GF-D8 (cell line): Measurements from ENCODE around the gene ZNF276.
"Not testable (repeated sequence)": the region's sequence is repeated elsewhere in the genome, so short reads cannot be mapped to it uniquely, and the experiment has no call there.

ENCODE experiments used
- DNase-seq: peaks from one replicate; lab custom pipeline; 2025; lab: John Stamatoyannopoulos, UW

Gene ZNF276

GRCh38 chr16:89695875-89696669 lies 25.3 kb upstream of the ZNF276 start:
- no peak for DNase-seq

- DNase-seq, result peak; percentile 23
These were observed 24.6 kb upstream of the ZNF276 start for GRCh38 chr16:89696670-89697128.

GRCh38 chr16:89697161-89697615 lies 24.1 kb upstream of the ZNF276 start:
- no peak for DNase-seq

- DNase-seq, result no peak
These were observed 23.6 kb upstream of the ZNF276 start for GRCh38 chr16:89697616-89698331.

GRCh38 chr16:89698717-89699116 lies 22.6 kb upstream of the ZNF276 start:
- DNase-seq, result not testable (repeated sequence)

- not testable (repeated sequence) for DNase-seq
These were observed 21.7 kb upstream of the ZNF276 start for GRCh38 chr16:89699629-89700099.

GRCh38 chr16:89700100-89700648 lies 21.2 kb upstream of the ZNF276 start:
- peak; percentile 86 for DNase-seq

- DNase-seq, result no peak
These were observed 20.5 kb upstream of the ZNF276 start for GRCh38 chr16:89700649-89701424.

GRCh38 chr16:89701425-89702406 lies 19.6 kb upstream of the ZNF276 start, which contains the start of gene SPATA2L:
Gene SPATA2L, minus strand, starts transcription at chr16:89701705. Its CDS starts 473 bp downstream, at chr16:89701232.
- peak; percentile 80 for DNase-seq

- DNase-seq, result no peak
These were observed 17.1 kb upstream of the ZNF276 start for GRCh38 chr16:89704281-89704680.

GRCh38 chr16:89705006-89705405 lies 16.3 kb upstream of the ZNF276 start:
- no peak for DNase-seq

GRCh38 chr16:89706518-89707260 lies 14.6 kb upstream of the ZNF276 start:
- no peak for DNase-seq

GRCh38 chr16:89707695-89708094 lies 13.6 kb upstream of the ZNF276 start:
- no peak for DNase-seq

GRCh38 chr16:89708481-89708931 lies 12.8 kb upstream of the ZNF276 start:
- no peak for DNase-seq

GRCh38 chr16:89709166-89709565 lies 12.2 kb upstream of the ZNF276 start:
- no peak for DNase-seq

GRCh38 chr16:89709716-89710432 lies 11.5 kb upstream of the ZNF276 start:
- DNase-seq, result no peak

GRCh38 chr16:89710709-89711564 lies 10.4 kb upstream of the ZNF276 start:
- DNase-seq, result no peak
